OCI-LY7 (cell line): Measurements from ENCODE around the gene NBEAL2. TPM values are rescaled to one million over a fixed set of nuclear protein-coding genes. Genes with fewer than 3 reads are reported as not detected.

Source experiments
- BruUV-seq: library from RNA; stranded (reverse); fragments of 400-500 nt; replicated peaks from 2 replicates; lab custom pipeline; 2021; lab: Mats Ljungman, UMichigan
- CTCF ChIA-PET: fragments of 300-600 bp; sonication (Branson Sonifier 250); formaldehyde crosslinking; loops from one replicate; lab custom pipeline; 2022; ENCODE audit warnings: antibody characterized with exemption; ENCODE audit not compliant: unreplicated experiment; lab: Charles Lee
- POLR2A ChIA-PET: fragments of 300-600 bp; sonication (Branson Sonifier 250); formaldehyde crosslinking; loops from one replicate; lab custom pipeline; 2022; ENCODE audit warnings: antibody characterized with exemption; lab: Charles Lee
- DNase-seq: peaks from one replicate; pipeline ENCODE4 v3.0.0-alpha.2; 2015; ENCODE audit warnings: low spot score
- H2AFZ ChIP-seq: fragments of 200-600 bp; sonication (generic), shearing (Covaris generic); 2 replicates; pipeline ENCODE4 v1.6.1; 2014; ENCODE audit warnings: mild to moderate bottlenecking, antibody characterized with exemption, low read length, moderate library complexity
- H3K27ac ChIP-seq: fragments of 200-600 bp; sonication (generic); 2 replicates; pipeline ENCODE4 v1.5.1; 2014; ENCODE audit warnings: mixed run types, low read depth, mild to moderate bottlenecking, moderate library complexity, low read length, inconsistent platforms; ENCODE audit not compliant: poor library complexity, severe bottlenecking
- H3K36me3 ChIP-seq: fragments of 200-600 bp; sonication (generic); 2 replicates; pipeline ENCODE4 v1.6.1; 2014; ENCODE audit warnings: mild to moderate bottlenecking, antibody characterized with exemption, low read length, moderate library complexity, mixed read lengths; ENCODE audit not compliant: insufficient read depth
- H3K4me1 ChIP-seq: fragments of 200-600 bp; sonication (generic); 2 replicates; pipeline ENCODE4 v1.5.1; 2014; ENCODE audit warnings: mild to moderate bottlenecking, low read length; ENCODE audit not compliant: insufficient read depth, poor library complexity, severe bottlenecking
- H3K4me2 ChIP-seq: fragments of 200-600 bp; sonication (generic); 2 replicates; pipeline ENCODE4 v1.6.1; 2014; ENCODE audit warnings: mild to moderate bottlenecking, low read length
- H3K4me3 ChIP-seq: fragments of 200-600 bp; sonication (generic); 2 replicates; pipeline ENCODE4 v1.5.1; 2014; ENCODE audit warnings: mild to moderate bottlenecking, low read depth, low read length; ENCODE audit not compliant: poor library complexity, severe bottlenecking
- H3K79me2 ChIP-seq: fragments of 200-600 bp; sonication (generic); 2 replicates; pipeline ENCODE4 v1.6.1; 2016; ENCODE audit warnings: low read depth, mild to moderate bottlenecking, low read length, moderate library complexity, mixed read lengths; ENCODE audit not compliant: insufficient read depth
- H3K9me2 ChIP-seq: fragments of 200-600 bp; sonication (generic); 2 replicates; pipeline ENCODE4 v1.6.1; 2016; ENCODE audit warnings: mild to moderate bottlenecking, low read length, mixed read lengths; ENCODE audit not compliant: insufficient read depth
- H3K9me3 ChIP-seq: fragments of 200-600 bp; sonication (generic); 2 replicates; pipeline ENCODE4 v1.6.1; 2014; ENCODE audit warnings: mild to moderate bottlenecking, mixed run types, low read length, mixed read lengths
- H4K20me1 ChIP-seq: fragments of 200-600 bp; sonication (generic); 2 replicates; pipeline ENCODE4 v1.6.1; 2014; ENCODE audit warnings: mild to moderate bottlenecking, antibody characterized with exemption, low read length, moderate library complexity, mixed read lengths; ENCODE audit not compliant: insufficient read depth
- CTCF ChIP-seq: fragments of 200-600 bp; sonication (generic); conservative IDR thresholded peaks from 2 replicates; pipeline ENCODE4 v1.5.1; 2014; ENCODE audit warnings: mild to moderate bottlenecking, antibody characterized with exemption, low read length, moderate library complexity, mixed read lengths
- EZH2phosphoT487 ChIP-seq: fragments of 200-600 bp; sonication (generic); IDR thresholded peaks from 2 replicates; pipeline ENCODE4 v1.6.1; 2018; ENCODE audit warnings: low read depth, borderline replicate concordance, mild to moderate bottlenecking, mixed run types, antibody characterized with exemption, low read length, moderate library complexity, mixed read lengths
- intact Hi-C: fragments of 100-400 bp; cut with micrococcal nuclease; formaldehyde crosslinking; loops from one replicate; pipeline ENCODE4 v1.10.0; 2022; ENCODE audit not compliant: unreplicated experiment
- total RNA-seq, 2 experiments: library from RNA; depleted of rRNA in 1 of 2; stranded (reverse); fragments of >200 nt in 1 of 2; shearing (Covaris generic) in 1 of 2; gene quantifications; 2 replicates each; pipeline ENCODE4 v1.2.3, GENCODE V29; 2014 to 2022

Gene NBEAL2
- total RNA-seq, 2 experiments from 2014 or later = 74.9 to 149 TPM

DNA sequence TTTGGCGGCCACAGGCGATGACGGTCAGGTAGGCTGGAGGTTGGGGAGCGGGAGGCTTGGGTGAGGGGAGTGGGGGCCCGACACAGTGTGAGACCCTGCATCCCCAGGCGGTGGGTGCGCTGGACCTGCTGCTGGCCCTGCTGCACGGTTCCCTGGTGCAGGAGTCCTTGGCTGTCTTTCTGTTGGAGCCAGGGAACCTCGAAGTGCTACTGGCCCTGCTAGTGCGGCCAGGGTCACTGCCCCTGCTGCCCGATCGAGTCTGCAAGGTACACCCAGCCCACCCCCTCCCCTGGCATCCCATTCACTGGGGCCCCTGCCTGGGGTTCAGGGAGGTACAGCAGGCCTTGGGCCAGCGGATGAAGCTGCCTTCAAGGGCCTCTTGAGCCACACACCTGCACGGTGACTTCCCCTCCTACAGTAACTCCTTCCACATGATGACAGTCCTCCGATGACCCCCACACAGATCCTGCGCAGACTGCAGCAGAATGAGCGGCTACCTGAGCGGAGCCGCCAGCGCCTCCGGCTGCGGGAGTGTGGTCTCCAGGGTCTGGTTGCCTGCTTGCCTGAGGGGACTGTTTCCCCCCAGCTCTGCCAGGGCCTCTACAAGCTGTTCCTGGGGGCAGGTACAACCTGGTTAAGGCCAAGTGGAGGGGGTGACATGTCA is 19.5 kb downstream of the NBEAL2 start:
- intact Hi-C loops = loop anchor here (1.0 kb wide), 2 partner anchors 72 to 76 kb away; no protein-coding TSS in a partner anchor
- Histone ChIP-seq H3K9me3 (no peaks in the 10 kb centered on the region), H3K27ac (no peak overlapping the region), H3K79me2 (no peaks in the 10 kb centered on the region), H3K4me2 (no peak overlapping the region), H3K36me3 (peaks cover 80% of the 10 kb centered on the region), H2AFZ (no peak overlapping the region), H3K9me2 (no peaks in the 10 kb centered on the region), H3K4me3 (no peak overlapping the region), H4K20me1 (no peaks in the 10 kb centered on the region), H3K4me1 (no peaks in the 10 kb centered on the region)
- no TSS peak for BruUV-seq
- ChIA-PET CTCF (interaction anchor here (0.7 to 1.0 kb wide), 2 partner anchors 14 to 75 kb away, joined by 3 read pairs; no protein-coding TSS in a partner anchor), POLR2A (interaction anchor here (0.5 to 0.9 kb wide), 2 partner anchors 71 to 72 kb away, joined by 3 read pairs; no protein-coding TSS in a partner anchor)
- no peak; the same call in 1 of the 2 replicates for TF ChIP-seq CTCF
- no peak for TF ChIP-seq EZH2phosphoT487
- no peak for DNase-seq

GRCh38 chr3:46999516-47000197 is 20.2 kb downstream of the NBEAL2 start:
- ChIA-PET POLR2A (no interaction called here), CTCF (interaction anchor here (1.0 kb wide), 1 partner anchor 74 kb away, joined by 3 read pairs; no protein-coding TSS in a partner anchor)
- Histone ChIP-seq H3K79me2 (no peaks in the 10 kb centered on the region), H3K36me3 (peaks cover 79% of the 10 kb centered on the region), H4K20me1 (no peaks in the 10 kb centered on the region), H3K27ac (no peak overlapping the region), H3K9me2 (no peaks in the 10 kb centered on the region), H3K9me3 (no peaks in the 10 kb centered on the region), H3K4me1 (no peaks in the 10 kb centered on the region), H3K4me3 (no peak overlapping the region), H2AFZ (no peak overlapping the region), H3K4me2 (no peak overlapping the region)
- BruUV-seq = no TSS peak
- no peak for DNase-seq
- no peak for TF ChIP-seq EZH2phosphoT487
- TF ChIP-seq CTCF = no peak
- intact Hi-C loops = no loop called here
